Neural crest cell (in vitro differentiated cells): ENCODE results near the gene GDF2. TPM values are rescaled to one million over a fixed set of nuclear protein-coding genes. Genes with fewer than 3 reads are reported as not detected.

Experiments
- DNase-seq: peaks from one replicate; pipeline ENCODE4 v3.0.0; 2021; ENCODE audit warnings: low read depth, mixed read lengths, low spot score
- H3K27ac Mint-ChIP-seq: one replicate; pipeline ENCODE4 v1.8.0; 2021; ENCODE audit warnings: mild to moderate bottlenecking, mixed read lengths; ENCODE audit not compliant: unreplicated experiment
- H3K27me3 Mint-ChIP-seq: 2 replicates; pipeline ENCODE4 v1.8.0; 2021; ENCODE audit warnings: low read depth, mild to moderate bottlenecking, mixed read lengths
- H3K36me3 Mint-ChIP-seq: 2 replicates; pipeline ENCODE4 v1.8.0; 2021; ENCODE audit warnings: low read depth, mild to moderate bottlenecking, mixed read lengths
- H3K4me1 Mint-ChIP-seq: 2 replicates; pipeline ENCODE4 v1.8.0; 2021; ENCODE audit warnings: mixed read lengths
- H3K4me3 Mint-ChIP-seq: one replicate; pipeline ENCODE4 v1.8.0; 2021; ENCODE audit warnings: mild to moderate bottlenecking, mixed read lengths
- H3K9me3 Mint-ChIP-seq: 2 replicates; pipeline ENCODE4 v1.8.0; 2021; ENCODE audit warnings: mixed read lengths
- CTCF ChIP-seq: fragments of 200-600 bp; sonication (generic); conservative IDR thresholded peaks from 2 replicates; pipeline ENCODE4 v1.5.0; 2021; ENCODE audit warnings: antibody characterized with exemption, mild to moderate bottlenecking
- total RNA-seq: library from RNA; stranded (reverse); gene quantifications from 2 replicates; pipeline ENCODE4 v1.2.1, GENCODE V29; 2021

The GDF2 gene
- total RNA-seq, 1 donor from 2014 or later = not detected

DNA sequence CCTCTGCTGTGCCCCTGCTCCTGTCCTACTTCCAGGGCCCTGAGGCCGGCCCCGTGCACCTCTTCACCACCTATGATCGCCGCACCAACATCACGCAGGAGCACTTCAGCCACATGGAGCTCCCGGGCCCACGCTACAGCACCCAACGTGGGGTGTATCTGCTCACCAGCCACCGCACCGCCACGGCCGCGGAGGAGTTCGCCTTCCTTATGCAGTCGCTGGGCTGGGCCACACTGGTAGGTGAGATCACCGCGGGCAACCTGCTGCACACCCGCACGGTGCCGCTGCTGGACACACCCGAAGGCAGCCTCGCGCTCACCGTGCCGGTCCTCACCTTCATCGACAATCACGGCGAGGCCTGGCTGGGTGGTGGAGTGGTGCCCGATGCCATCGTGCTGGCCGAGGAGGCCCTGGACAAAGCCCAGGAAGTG is 27.7 kb downstream of the GDF2 start:
- Mint-ChIP-seq H3K4me3 (no peak overlapping the region), H3K9me3 (no peaks in the 10 kb centered on the region), H3K4me1 (no peaks in the 10 kb centered on the region), H3K36me3 (no peaks in the 10 kb centered on the region), H3K27me3 (no peaks in the 10 kb centered on the region), H3K27ac (peak overlapping the region; percentile 50)
- TF ChIP-seq CTCF = no peak
- DNase-seq = no peak

- Mint-ChIP-seq H3K27me3 (no peaks in the 10 kb centered on the region), H3K4me1 (no peaks in the 10 kb centered on the region), H3K9me3 (no peaks in the 10 kb centered on the region), H3K36me3 (no peaks in the 10 kb centered on the region), H3K27ac (no peak overlapping the region), H3K4me3 (no peak overlapping the region)
- DNase-seq = no peak
- TF ChIP-seq CTCF = no peak
Observed at GRCh38 chr10:47350671-47351640, 28.7 kb downstream of the GDF2 start.

GRCh38 chr10:47351899-47352815 is 29.9 kb downstream of the GDF2 start:
- no peak for TF ChIP-seq CTCF
- no peaks in the 10 kb centered on the region for H3K9me3 Mint-ChIP-seq
- no peaks in the 10 kb centered on the region for H3K4me1 Mint-ChIP-seq
- no peaks in the 10 kb centered on the region for H3K36me3 Mint-ChIP-seq
- H3K27me3 Mint-ChIP-seq = no peaks in the 10 kb centered on the region
- no peak overlapping the region for H3K4me3 Mint-ChIP-seq
- H3K27ac Mint-ChIP-seq = no peak overlapping the region
- no peak for DNase-seq

GRCh38 chr10:47353351-47353750 is 31.1 kb downstream of the GDF2 start:
- H3K9me3 Mint-ChIP-seq = no peaks in the 10 kb centered on the region
- TF ChIP-seq CTCF = no peak
- H3K36me3 Mint-ChIP-seq = no peaks in the 10 kb centered on the region
- H3K27me3 Mint-ChIP-seq = no peaks in the 10 kb centered on the region
- H3K4me1 Mint-ChIP-seq = no peaks in the 10 kb centered on the region
- no peak overlapping the region for H3K4me3 Mint-ChIP-seq
- DNase-seq = no peak
- H3K27ac Mint-ChIP-seq = no peak overlapping the region

- Mint-ChIP-seq H3K27ac (no peak overlapping the region), H3K9me3 (no peaks in the 10 kb centered on the region), H3K27me3 (no peaks in the 10 kb centered on the region), H3K4me1 (no peaks in the 10 kb centered on the region), H3K36me3 (no peaks in the 10 kb centered on the region), H3K4me3 (no peak overlapping the region)
- DNase-seq = no peak
- TF ChIP-seq CTCF = no peak
Observed at GRCh38 chr10:47354165-47354564, 31.9 kb downstream of the GDF2 start.
